ENCODE results near the gene TMEM109. TPM values are rescaled to one million over a fixed set of nuclear protein-coding genes. Genes with fewer than 3 reads are reported as not detected.

TMEM109 gene
- total RNA-seq, 4 donors from 2014 or later: 66.7 to 115 (median 89.0) TPM

DNA sequence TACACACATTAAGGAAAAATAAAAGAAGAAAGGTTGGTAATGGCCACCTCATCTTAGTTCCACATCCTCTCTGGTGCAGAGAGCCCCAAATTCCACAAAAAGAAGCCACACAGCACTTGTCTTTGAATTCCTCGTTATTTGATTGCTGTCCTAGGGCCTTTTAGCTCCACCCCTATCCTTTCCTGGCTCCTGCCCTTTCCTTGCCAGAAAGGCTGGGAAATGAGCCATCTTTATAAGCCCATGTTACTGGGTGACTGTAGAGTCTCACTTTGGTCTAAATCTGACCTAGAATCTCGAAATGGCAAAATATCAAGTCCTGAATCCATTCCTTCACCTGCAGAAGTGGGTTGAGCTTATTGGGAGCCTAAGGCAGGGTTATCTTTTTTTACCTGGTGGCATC, 6.0 kb downstream of the TMEM109 start:
- WGBS, 2 donors: 17 to 26% methylated on average over 2 of the region's 2 CpGs
- intact Hi-C loops (cut with DNase I): no loop called here
- peak overlapping the region; percentile 77 to 96 (median 91) for H3K27ac ChIP-seq
- H3K4me1 ChIP-seq: peaks cover 54 to 80% (median 57%) of the 10 kb centered on the region in 3 donors
- peaks cover 0 to 12% (median 0%) of the 10 kb centered on the region in 4 donors for H3K27me3 ChIP-seq
- H3K36me3 ChIP-seq: peaks cover 31 to 42% (median 32%) of the 10 kb centered on the region in 3 donors
- H3K4me3 ChIP-seq: no peak overlapping the region
- TF ChIP-seq, protein P1, sequence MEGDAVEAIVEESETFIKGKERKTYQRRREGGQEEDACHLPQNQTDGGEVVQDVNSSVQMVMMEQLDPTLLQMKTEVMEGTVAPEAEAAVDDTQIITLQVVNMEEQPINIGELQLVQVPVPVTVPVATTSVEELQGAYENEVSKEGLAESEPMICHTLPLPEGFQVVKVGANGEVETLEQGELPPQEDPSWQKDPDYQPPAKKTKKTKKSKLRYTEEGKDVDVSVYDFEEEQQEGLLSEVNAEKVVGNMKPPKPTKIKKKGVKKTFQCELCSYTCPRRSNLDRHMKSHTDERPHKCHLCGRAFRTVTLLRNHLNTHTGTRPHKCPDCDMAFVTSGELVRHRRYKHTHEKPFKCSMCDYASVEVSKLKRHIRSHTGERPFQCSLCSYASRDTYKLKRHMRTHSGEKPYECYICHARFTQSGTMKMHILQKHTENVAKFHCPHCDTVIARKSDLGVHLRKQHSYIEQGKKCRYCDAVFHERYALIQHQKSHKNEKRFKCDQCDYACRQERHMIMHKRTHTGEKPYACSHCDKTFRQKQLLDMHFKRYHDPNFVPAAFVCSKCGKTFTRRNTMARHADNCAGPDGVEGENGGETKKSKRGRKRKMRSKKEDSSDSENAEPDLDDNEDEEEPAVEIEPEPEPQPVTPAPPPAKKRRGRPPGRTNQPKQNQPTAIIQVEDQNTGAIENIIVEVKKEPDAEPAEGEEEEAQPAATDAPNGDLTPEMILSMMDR (IDR thresholded peaks at IDR 0.05): no peak
- TF ChIP-seq POLR2A (IDR thresholded peaks at IDR 0.05): no peak
- no peaks in the 10 kb centered on the region for H3K9me3 ChIP-seq
- DNase-seq: no peak

DNA sequence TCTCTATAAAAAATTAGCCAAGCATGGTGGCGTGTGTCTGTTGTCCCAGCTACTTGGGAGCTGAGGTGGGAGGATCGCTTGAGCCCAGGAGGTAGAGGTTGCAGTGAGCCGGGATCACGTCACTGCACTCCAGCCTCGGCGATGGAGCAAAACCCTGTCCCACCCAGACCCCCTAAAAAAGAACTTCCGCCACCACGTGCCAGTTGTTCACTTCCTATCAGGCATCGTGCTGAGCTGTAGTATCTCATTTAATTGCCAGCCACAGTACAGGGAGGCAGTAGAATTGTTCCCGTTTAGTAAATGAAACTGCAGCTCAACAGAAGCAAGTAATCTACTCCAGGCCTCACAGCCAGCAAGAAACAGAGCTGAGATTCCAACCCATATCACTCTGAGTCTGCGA, 7.3 kb downstream of the TMEM109 start:
- 91% methylated on average over 11 of the region's 11 CpGs for WGBS, 2 donors
- H3K9me3 ChIP-seq: no peaks in the 10 kb centered on the region
- peaks cover 53 to 80% (median 54%) of the 10 kb centered on the region in 3 donors for H3K4me1 ChIP-seq
- H3K4me3 ChIP-seq: no peak overlapping the region
- no peak for DNase-seq
- TF ChIP-seq, protein P1 (IDR thresholded peaks at IDR 0.05): no peak
- no peak for TF ChIP-seq POLR2A (IDR thresholded peaks at IDR 0.05)
- peaks cover 31 to 42% (median 32%) of the 10 kb centered on the region in 3 donors for H3K36me3 ChIP-seq
- H3K27ac ChIP-seq: no peak overlapping the region
- intact Hi-C loops (cut with DNase I): no loop called here
- H3K27me3 ChIP-seq: peaks cover 0 to 19% (median 0%) of the 10 kb centered on the region in 4 donors

DNA sequence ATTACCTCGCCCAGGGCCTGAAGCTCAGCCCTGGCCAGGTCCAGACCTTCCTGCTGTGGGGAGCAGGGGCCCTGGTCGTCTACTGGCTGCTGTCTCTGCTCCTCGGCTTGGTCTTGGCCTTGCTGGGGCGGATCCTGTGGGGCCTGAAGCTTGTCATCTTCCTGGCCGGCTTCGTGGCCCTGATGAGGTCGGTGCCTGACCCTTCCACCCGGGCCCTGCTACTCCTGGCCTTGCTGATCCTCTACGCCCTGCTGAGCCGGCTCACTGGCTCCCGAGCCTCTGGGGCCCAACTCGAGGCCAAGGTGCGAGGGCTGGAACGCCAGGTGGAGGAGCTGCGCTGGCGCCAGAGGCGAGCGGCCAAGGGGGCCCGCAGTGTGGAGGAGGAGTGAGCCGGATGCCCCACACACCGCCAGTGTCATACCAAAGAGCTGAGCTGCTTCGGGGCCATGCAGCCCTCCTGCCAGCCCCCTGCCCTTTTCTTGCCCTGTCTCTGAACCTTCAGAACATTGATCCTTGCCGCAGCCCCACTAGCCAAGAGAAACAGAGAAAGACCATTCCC, 7.9 kb downstream of the TMEM109 start:
- Histone ChIP-seq H3K27ac (no peak overlapping the region), H3K4me3 (no peak overlapping the region), H3K36me3 (peaks cover 31 to 42% (median 32%) of the 10 kb centered on the region in 3 donors), H3K9me3 (no peaks in the 10 kb centered on the region), H3K27me3 (peaks cover 0 to 24% (median 0%) of the 10 kb centered on the region in 4 donors), H3K4me1 (peaks cover 48 to 77% (median 48%) of the 10 kb centered on the region in 3 donors)
- 74 to 87% methylated on average over 3 to 5 of the region's 23 CpGs for WGBS, 2 donors
- TF ChIP-seq POLR2A (IDR thresholded peaks at IDR 0.05): no peak
- TF ChIP-seq, protein P1 (IDR thresholded peaks at IDR 0.05): no peak
- DNase-seq: no peak
- intact Hi-C loops (cut with DNase I): no loop called here

DNA sequence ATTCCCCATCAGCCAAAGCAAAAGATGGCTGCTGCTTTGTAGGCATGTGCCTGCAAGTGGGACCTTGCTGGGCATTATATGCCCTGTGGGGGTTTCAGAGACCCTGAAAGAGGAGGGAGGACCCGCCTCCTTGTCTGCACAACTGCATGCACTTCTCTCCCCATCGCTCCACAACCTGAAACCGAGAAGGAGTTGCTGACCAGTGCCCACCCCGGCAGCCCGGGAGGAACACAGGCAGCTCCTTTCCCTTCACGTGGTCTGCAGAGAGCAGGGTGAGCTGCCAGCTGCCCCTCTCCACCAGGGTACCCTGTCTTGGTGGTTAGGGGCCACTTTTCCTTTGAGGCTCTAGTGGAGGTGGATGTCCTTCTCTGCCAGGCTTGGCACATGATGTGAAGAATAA, 8.9 kb downstream of the TMEM109 start:
- Histone ChIP-seq H3K9me3 (no peaks in the 10 kb centered on the region), H3K27ac (no peak overlapping the region), H3K27me3 (peaks cover 0 to 30% (median 0%) of the 10 kb centered on the region in 4 donors), H3K4me1 (peaks cover 39 to 77% (median 48%) of the 10 kb centered on the region in 3 donors), H3K36me3 (peaks cover 31 to 42% (median 32%) of the 10 kb centered on the region in 3 donors), H3K4me3 (no peak overlapping the region)
- 75 to 90% methylated on average over 2 of the region's 6 CpGs for WGBS, 2 donors
- TF ChIP-seq, protein P1 (IDR thresholded peaks at IDR 0.05): no peak
- no peak for TF ChIP-seq POLR2A (IDR thresholded peaks at IDR 0.05)
- no peak for DNase-seq
- intact Hi-C loops (cut with DNase I): no loop called here

DNA sequence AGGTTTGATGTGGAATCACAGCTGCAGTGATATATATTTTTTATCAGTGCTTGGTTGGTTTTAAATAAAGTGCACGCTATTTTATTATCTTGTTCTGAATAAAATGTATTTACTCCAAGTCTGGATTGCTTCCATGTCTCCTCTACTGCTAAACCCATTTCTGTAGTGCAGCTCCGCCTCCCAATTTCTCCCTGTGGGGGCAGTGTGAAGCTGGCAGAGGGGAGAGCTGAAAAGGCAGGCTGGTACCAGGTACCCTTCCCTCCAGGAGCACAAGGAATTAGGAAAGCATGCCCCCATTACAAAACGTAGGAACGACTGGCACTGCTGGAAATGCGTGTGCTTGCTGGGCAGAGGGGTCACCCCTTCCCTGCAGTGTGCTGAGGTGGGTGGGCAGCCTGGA, 9.4 kb downstream of the TMEM109 start:
- Histone ChIP-seq H3K9me3 (no peaks in the 10 kb centered on the region), H3K27ac (no peak overlapping the region), H3K27me3 (peaks cover 0 to 30% (median 0%) of the 10 kb centered on the region in 4 donors), H3K36me3 (peaks cover 31 to 44% (median 32%) of the 10 kb centered on the region in 3 donors), H3K4me1 (peaks cover 36 to 77% (median 44%) of the 10 kb centered on the region in 3 donors), H3K4me3 (no peak overlapping the region)
- intact Hi-C loops (cut with DNase I): no loop called here
- TF ChIP-seq POLR2A (IDR thresholded peaks at IDR 0.05): no peak
- TF ChIP-seq, protein P1 (IDR thresholded peaks at IDR 0.05): no peak
- DNase-seq: no peak
- WGBS, 2 donors: 70 to 74% methylated on average over 3 to 4 of the region's 5 CpGs
